Suppressor macrophage treated with lipopolysaccharide for 4 hours (primary cell): ENCODE data around the gene PGLYRP4.
A peak's percentile ranks its signal among the peaks of the same experiment; 100 is the strongest.

Experiments
- DNase-seq: peaks from one replicate; pipeline ENCODE4 v3.0.0-alpha.2; 2020

The PGLYRP4 gene

DNA sequence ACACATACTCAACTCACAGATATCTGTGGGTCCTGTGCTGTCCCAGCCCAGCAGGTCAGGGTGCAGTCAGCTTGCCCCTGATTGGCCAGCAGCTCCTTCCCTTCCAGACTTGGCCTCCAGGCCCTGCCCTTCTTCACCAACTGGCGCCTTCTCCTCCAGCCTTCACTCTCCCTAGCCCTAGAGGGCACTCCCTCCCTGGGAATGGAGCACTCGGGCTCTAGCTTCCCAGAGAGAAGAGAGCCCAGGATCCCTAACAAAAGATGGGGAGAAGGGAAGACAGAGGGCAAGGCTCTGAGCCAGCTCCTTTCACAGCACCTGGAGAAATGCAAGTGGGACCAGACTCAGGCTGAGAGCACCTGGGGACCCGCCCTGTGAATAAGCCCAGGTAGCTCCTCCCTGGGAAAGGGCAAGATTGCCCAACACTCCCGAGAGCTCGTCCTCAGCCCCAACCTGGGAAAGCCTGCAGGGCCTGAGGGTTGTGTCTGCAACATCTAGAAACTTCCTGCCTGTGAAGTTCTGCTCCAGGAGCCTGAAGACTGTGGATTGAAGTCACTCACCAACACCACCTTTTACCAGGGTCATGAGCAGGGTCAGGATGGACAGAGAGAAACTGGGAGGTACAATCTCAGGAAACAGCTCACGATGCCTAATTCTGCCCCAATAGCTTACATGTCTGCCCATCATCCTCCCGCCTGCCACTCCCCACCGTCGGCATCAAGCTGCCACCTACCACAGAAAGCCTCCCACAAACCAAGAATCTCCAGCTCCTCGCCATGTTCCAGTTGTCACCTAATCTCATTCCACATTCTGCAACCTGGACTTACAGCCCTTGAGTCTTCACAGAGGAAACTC is at the start of gene PGLYRP4:
Gene PGLYRP4 (minus strand): TSS at position 331 of the 852 bp plus-strand sequence. CDS start 909 bp downstream, outside the sequence.
- no peak for DNase-seq

- DNase-seq = no peak
Measured at GRCh38 chr1:153397924-153398651, 49.4 kb upstream of the PGLYRP4 start.

DNA sequence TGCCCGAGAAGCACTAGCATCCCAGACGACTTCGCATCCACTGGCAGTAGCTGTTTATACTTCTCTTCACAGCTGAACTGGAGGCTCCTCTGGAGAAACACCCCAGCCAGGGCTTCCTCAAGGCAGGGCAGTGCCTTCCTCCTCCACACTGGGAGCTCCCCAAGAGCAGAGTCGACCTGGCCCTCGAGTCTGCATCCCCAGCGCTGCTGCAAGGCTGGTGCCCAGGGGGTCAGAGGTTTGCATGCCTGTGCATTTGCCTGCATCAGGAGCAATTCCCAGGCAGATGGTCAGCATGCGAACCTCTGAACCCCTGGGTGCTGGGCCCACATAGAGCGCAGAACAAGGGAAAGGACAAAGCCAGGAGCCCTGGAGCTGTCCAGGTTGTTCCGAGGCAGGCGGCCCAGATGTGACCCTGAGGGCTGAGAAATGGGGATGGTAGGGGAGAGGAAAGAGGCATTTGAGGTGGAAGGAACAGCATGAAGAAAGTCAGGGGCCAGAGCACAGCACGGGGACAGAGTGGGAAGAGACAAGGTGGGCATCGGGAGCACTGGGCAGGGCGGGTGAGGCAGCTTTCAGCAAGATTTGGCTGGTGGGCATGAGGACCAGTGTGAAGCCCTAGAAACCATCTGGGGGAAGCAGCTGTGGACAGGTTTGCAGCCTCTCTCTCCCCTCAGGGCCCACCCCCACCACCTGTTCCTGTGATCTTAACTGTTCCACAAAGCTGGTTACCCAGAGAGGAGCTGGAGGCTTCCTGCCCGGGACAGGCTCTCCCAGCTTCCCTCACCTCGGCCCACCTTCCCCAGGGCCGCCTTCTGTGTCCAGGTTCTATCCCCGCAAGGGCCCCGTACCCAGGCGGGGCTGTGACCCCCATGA is 48.6 kb upstream of the PGLYRP4 start:
- no peak for DNase-seq

DNA sequence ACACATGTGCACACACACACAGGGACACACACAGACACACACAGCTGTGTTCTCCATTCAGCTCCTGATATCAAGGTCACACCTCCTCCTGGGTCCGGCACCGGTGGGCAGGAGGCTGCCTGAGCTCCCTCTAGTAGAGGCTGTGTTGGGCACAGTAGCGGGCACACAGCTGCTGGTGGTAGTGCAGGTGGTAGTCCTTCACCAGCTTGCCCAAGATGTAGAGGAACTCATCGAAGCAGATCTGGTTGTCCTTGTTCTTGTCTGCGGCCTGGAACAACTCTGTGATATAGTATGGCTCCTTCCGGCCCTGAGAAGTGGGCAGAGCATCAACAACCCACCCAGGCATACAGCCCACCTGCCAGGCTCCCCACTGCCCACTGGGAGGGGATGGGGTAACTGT is 47.8 kb upstream of the PGLYRP4 start:
- no peak for DNase-seq

DNA sequence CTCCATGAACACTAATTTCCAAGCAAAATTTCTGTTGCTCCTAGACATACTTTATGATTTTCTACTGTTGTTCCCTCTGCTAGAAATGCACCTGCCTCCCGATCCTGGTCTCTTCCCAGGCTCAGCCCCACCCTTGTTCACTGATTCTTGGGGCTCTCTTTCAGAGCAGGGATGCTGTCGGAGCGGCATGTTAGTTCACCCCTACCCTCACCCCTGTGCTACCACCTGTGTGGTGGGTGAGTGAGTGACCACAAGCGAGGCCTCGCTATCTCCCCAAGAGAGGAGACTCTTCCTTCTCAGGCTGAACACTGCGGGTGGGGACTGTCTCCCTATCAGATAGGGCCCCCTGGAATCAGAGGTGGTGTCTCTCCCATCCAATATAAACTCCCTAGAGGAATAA is 47.1 kb upstream of the PGLYRP4 start:
- DNase-seq = no peak

GRCh38 chr1:153395136-153395685 is 46.6 kb upstream of the PGLYRP4 start:
- no peak for DNase-seq

GRCh38 chr1:153394391-153394790 is 45.8 kb upstream of the PGLYRP4 start:
- DNase-seq = no peak

GRCh38 chr1:153393926-153394325 is 45.3 kb upstream of the PGLYRP4 start:
- DNase-seq = no peak

GRCh38 chr1:153392822-153393221 is 44.2 kb upstream of the PGLYRP4 start:
- DNase-seq = no peak

DNA sequence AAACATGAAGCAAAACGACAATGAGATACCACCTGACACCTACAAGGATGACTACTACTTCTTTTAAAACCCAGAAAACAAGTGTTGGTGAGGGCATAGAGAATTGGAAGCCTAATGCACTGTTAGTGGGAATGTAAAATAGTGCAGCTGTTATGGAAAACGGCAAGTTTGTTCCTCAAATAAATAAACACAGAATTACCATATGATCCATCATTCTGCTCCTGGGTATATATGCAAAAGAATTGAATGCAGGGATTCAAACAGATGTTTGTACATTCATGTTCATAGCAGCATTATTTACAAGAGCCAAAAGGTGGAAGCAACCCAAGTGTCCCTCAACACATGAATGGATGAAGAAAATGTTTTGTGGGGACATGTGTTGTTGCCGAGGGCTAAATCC is 43.6 kb upstream of the PGLYRP4 start:
- no peak for DNase-seq

DNA sequence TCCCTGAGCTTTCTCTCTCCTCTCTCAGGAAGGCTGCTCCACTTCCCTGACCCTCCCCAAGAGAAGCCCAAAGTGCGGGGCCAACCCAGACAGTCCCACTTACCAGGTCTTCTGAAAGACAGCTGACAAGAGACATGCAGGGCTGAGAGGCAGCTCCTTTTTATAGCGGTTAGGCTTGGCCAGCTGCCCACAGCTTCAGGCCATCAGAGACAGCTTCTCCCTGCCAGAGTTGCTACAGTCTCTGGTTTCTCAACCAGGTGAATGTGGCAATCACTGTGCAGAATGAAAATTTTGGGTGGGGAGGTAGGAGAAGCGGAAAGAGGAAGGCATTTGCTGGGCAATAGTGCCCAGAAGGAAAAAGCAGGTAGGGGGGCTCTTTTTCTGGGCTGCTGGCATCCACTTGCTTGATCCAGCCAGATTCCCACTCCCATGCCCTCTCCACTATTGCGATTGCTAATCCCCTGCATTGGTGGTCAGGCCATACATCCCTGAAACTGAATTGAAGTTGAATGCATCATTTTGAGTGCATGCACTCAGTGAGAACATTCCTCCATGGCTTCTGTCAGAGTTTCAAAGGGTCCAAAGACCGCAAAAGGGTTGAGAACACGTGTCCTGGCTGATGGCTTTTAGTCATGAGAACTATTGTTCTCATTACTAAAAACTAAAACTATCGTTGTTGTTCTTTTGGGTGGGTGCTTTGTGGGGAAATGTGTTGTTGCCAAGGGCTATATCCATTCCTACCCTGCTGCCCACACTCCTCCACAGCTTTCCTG is 42.5 kb upstream of the PGLYRP4 start, which contains the start of gene S100A8:
Gene S100A8 (minus strand): TSS at position 136 of the 773 bp plus-strand sequence. CDS start 538 bp downstream, outside the sequence.
- DNase-seq = peak; percentile 66

GRCh38 chr1:153389973-153390879 is 41.6 kb upstream of the PGLYRP4 start:
- peak; percentile 33 for DNase-seq

DNA sequence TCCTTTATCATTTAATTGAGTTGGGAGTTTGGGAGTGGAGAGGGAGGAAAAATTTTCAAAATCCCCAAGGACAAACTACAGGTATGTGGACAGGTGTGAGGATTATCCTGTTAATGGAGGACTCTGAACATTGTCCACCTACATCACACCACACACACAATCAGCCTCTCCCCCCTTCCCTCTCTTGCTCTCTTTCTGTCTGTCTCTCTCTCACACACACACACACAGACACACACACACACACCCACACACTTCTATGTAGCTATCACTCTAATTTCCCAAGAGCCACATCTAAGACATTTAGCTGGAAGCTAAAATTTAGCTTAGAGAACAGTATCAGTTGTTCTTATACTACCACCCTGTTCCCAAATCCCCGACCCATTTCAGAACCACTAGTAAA is 40.8 kb upstream of the PGLYRP4 start:
- no peak for DNase-seq

DNA sequence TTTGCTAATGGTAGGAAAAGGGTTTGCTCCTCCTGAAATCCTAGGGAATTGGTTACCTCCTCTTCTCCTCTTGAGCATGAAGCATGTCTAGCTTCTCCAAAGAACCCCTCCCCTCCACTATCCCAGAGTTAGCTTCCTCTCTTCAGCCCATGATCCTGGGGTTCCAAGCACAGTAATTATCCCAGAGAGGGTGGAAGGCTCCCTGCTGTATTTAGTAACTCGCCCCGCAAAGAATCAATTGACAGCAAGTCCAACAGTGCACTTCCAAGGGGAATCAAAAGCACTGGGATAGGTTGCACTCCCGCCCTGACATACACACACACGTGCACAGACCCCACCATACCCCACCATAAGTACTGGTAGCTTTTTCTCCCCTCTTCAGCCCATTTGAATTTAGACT is 39.1 kb upstream of the PGLYRP4 start:
- no peak for DNase-seq

DNA sequence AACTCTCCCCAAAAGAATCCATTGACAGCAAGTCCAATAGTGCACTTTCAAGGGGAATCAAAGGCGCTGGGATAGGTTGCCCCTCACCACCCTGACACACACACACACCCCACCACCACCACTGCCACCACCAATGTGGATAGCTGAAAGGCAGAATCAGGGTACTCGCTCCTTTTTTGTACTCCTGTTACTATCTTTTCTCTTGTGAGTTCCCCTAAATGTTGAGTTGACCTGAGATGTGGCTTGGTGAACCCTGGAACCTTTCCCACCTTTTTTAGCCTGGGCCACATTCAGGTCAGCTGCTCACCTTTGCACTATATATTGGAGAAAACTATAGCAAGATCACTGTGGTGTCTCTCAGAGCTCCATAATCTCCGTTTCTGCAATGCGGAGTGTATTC is 38.4 kb upstream of the PGLYRP4 start:
- no peak for DNase-seq

DNA sequence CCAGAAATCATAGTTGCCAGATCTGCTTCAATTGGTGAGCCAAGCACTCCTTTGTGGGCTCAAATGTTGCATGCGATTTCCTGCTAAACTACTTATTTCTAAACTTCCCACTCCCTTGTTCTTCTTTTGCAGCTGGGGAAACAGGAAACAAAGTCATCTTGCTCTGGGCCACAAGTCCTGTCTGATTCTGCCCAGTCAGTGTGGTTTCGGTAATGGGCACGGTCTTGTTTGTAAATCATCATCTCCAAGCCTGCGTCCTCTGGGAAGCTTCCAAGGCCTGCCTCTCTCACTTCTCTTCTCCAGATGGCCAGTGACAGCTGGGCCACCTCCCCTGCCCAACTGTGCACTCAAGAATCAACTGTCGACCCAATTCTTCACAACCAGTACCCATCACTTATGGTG is 37.9 kb upstream of the PGLYRP4 start:
- peak; percentile 95 for DNase-seq

GRCh38 chr1:153384958-153385580 is 36.4 kb upstream of the PGLYRP4 start:
- DNase-seq = peak; percentile 82

GRCh38 chr1:153380711-153381110 is 32.1 kb upstream of the PGLYRP4 start:
- no peak for DNase-seq

GRCh38 chr1:153379591-153379990 is 30.9 kb upstream of the PGLYRP4 start:
- DNase-seq = no peak

DNA sequence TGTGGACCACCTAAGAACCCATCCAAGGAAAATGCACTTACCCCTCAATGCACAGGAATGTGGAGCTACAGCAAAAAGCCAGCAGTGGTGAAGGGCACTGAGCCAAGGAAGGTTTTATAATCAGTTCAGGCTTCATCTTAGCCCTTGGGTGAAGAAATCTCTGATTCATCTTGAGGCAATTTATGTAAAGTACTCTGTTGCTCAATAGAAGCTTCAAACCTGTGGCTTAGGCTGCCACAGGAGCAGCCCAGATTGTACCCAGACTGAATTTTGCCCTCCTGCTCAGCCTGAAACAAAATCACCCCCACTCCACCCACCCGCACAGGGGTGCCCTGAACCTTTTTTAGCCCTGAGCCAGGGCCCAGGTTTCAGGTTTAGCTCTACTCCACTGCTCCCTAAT is 26.9 kb upstream of the PGLYRP4 start, which contains the start of gene S100A12:
Gene S100A12 (minus strand): TSS at position 111 of the 400 bp plus-strand sequence. CDS start 1,029 bp downstream, outside the sequence.
- peak; percentile 90 for DNase-seq
